H9 (cell line): Measurements from ENCODE around the gene GDNF. TPM values are rescaled to one million over a fixed set of nuclear protein-coding genes. Genes with fewer than 3 reads are reported as not detected.

ENCODE experiments used
- DNase-seq: peaks from one replicate; pipeline ENCODE4 v3.0.0-alpha.2; 2017
- H2AFZ ChIP-seq: one replicate; pipeline ENCODE4 v1.6.1; 2013; ENCODE audit warnings: mild to moderate bottlenecking, low read length, control low read depth, moderate library complexity
- H2AK5ac ChIP-seq: 2 replicates; pipeline ENCODE4 v1.6.1; 2013; ENCODE audit warnings: low read length, control low read depth, mixed read lengths; ENCODE audit not compliant: insufficient read length
- H2BK120ac ChIP-seq: one replicate; pipeline ENCODE4 v1.6.1; 2013; ENCODE audit warnings: low read depth, mild to moderate bottlenecking, low read length, control low read depth, inconsistent platforms; ENCODE audit not compliant: poor library complexity, severe bottlenecking
- H2BK12ac ChIP-seq: 2 replicates; pipeline ENCODE4 v1.6.1; 2013; ENCODE audit warnings: low read length, control low read depth, mixed read lengths, low read depth; ENCODE audit not compliant: insufficient read length
- H2BK15ac ChIP-seq: 2 replicates; pipeline ENCODE4 v1.6.1; 2013; ENCODE audit warnings: low read depth, low read length, control low read depth
- H2BK20ac ChIP-seq: one replicate; pipeline ENCODE4 v1.6.1; 2013; ENCODE audit warnings: low read depth, mild to moderate bottlenecking, low read length, control low read depth, inconsistent platforms; ENCODE audit not compliant: poor library complexity, severe bottlenecking
- H2BK5ac ChIP-seq: 2 replicates; pipeline ENCODE4 v1.6.1; 2013; ENCODE audit warnings: low read length, control low read depth, mixed read lengths; ENCODE audit not compliant: insufficient read length
- H3K14ac ChIP-seq: 2 replicates; pipeline ENCODE4 v1.6.1; 2013; ENCODE audit warnings: low read length, control low read depth; ENCODE audit not compliant: insufficient read depth
- H3K18ac ChIP-seq: 2 replicates; pipeline ENCODE4 v1.6.1; 2013; ENCODE audit warnings: low read depth, mild to moderate bottlenecking, mixed read lengths, low read length, control low read depth; ENCODE audit not compliant: insufficient read length
- H3K23ac ChIP-seq: 2 replicates; pipeline ENCODE4 v1.6.1; 2013; ENCODE audit warnings: low read length, control low read depth, mixed read lengths, low read depth; ENCODE audit not compliant: insufficient read length
- H3K23me2 ChIP-seq: 2 replicates; pipeline ENCODE4 v1.6.1; 2013; ENCODE audit warnings: low read depth, mild to moderate bottlenecking, mixed read lengths, low read length, control low read depth; ENCODE audit not compliant: insufficient read length, poor library complexity, severe bottlenecking
- H3K27ac ChIP-seq: 2 replicates; pipeline ENCODE4 v1.5.1; 2013; ENCODE audit warnings: low read length, control low read depth, mixed read lengths, low read depth; ENCODE audit not compliant: insufficient read length
- H3K27me3 ChIP-seq: 2 replicates; pipeline ENCODE4 v1.6.1; 2013; ENCODE audit warnings: low read length, control low read depth, inconsistent platforms; ENCODE audit not compliant: insufficient read depth
- H3K4ac ChIP-seq: 2 replicates; pipeline ENCODE4 v1.6.1; 2013; ENCODE audit warnings: low read depth, mild to moderate bottlenecking, control low read depth, inconsistent platforms, low read length, moderate library complexity
- H3K4me1 ChIP-seq: 2 replicates; pipeline ENCODE4 v1.6.1; 2013; ENCODE audit warnings: low read length, control low read depth, inconsistent platforms; ENCODE audit not compliant: insufficient read depth
- H3K4me2 ChIP-seq: 2 replicates; pipeline ENCODE4 v1.6.1; 2013; ENCODE audit warnings: low read length, control low read depth, mixed read lengths; ENCODE audit not compliant: insufficient read length, insufficient read depth
- H3K56ac ChIP-seq: 2 replicates; pipeline ENCODE4 v1.6.1; 2013; ENCODE audit warnings: low read depth, mild to moderate bottlenecking, mixed read lengths, low read length, control low read depth; ENCODE audit not compliant: insufficient read length
- H3K79me1 ChIP-seq: 2 replicates; pipeline ENCODE4 v1.6.1; 2013; ENCODE audit warnings: low read depth, mild to moderate bottlenecking, moderate library complexity, low read length, control low read depth, inconsistent platforms; ENCODE audit not compliant: insufficient read depth, poor library complexity, severe bottlenecking
- H3K79me2 ChIP-seq: 2 replicates; pipeline ENCODE4 v1.6.1; 2013; ENCODE audit warnings: low read length, control low read depth, inconsistent platforms; ENCODE audit not compliant: insufficient read depth
- H3K9ac ChIP-seq: 2 replicates; pipeline ENCODE4 v1.6.1; 2013; ENCODE audit warnings: low read length, control low read depth, mixed read lengths; ENCODE audit not compliant: insufficient read length; ENCODE audit errors: extremely low read depth
- H3K9me3 ChIP-seq: one replicate; pipeline ENCODE4 v1.6.1; 2013; ENCODE audit warnings: low read depth, low read length, inconsistent platforms; ENCODE audit not compliant: control insufficient read depth
- H3T11ph ChIP-seq: one replicate; pipeline ENCODE4 v1.6.1; 2013; ENCODE audit warnings: mild to moderate bottlenecking, low read length, control low read depth, inconsistent platforms
- H4K20me1 ChIP-seq: one replicate; pipeline ENCODE4 v1.6.1; 2013; ENCODE audit not compliant: control insufficient read depth, insufficient read length, insufficient read depth
- H4K5ac ChIP-seq: 2 replicates; pipeline ENCODE4 v1.6.1; 2013; ENCODE audit warnings: low read depth, mild to moderate bottlenecking, mixed read lengths, low read length, control low read depth; ENCODE audit not compliant: insufficient read length
- H4K8ac ChIP-seq: replicated peaks from 2 replicates; pipeline ENCODE4 v1.6.1; 2013; ENCODE audit warnings: low read length, control low read depth, mixed read lengths, low read depth; ENCODE audit not compliant: insufficient read length
- H4K91ac ChIP-seq: 2 replicates; pipeline ENCODE4 v1.6.1; 2013; ENCODE audit warnings: low read depth, mild to moderate bottlenecking, moderate library complexity, mixed read lengths, low read length, control low read depth; ENCODE audit not compliant: insufficient read length
- H3K27ac Mint-ChIP-seq, 3 experiments: 2 replicates in 2 of 3; 3 replicates in 1 of 3; pipeline ENCODE4 v1.8.0; 2020 to 2021; ENCODE audit warnings: mixed read lengths in 3 of 3, mild to moderate bottlenecking in 1 of 3, moderate library complexity in 1 of 3
- H3K27me3 Mint-ChIP-seq: 2 replicates; pipeline ENCODE4 v1.8.0; 2021; ENCODE audit warnings: low read depth, mild to moderate bottlenecking, moderate library complexity, mixed read lengths
- H3K36me3 Mint-ChIP-seq, 3 experiments: 2 replicates in 2 of 3; 3 replicates in 1 of 3; pipeline ENCODE4 v1.8.0; 2020 to 2021; ENCODE audit warnings: low read depth in 3 of 3, mixed read lengths in 3 of 3; ENCODE audit not compliant: insufficient read depth in 1 of 3
- H3K4me1 Mint-ChIP-seq, 2 experiments: 2 replicates each; pipeline ENCODE4 v1.8.0; 2020; ENCODE audit warnings: mixed read lengths in 2 of 2
- H3K4me3 Mint-ChIP-seq, 2 experiments: 2 replicates in 1 of 2; 3 replicates in 1 of 2; pipeline ENCODE4 v1.8.0; 2020 to 2021; ENCODE audit warnings: mild to moderate bottlenecking in 2 of 2, mixed read lengths in 2 of 2, moderate library complexity in 1 of 2
- H3K9me3 Mint-ChIP-seq, 2 experiments: 2 replicates in 1 of 2; 3 replicates in 1 of 2; pipeline ENCODE4 v1.8.0; 2020; ENCODE audit warnings: mild to moderate bottlenecking in 2 of 2, mixed read lengths in 2 of 2, moderate library complexity in 1 of 2
- CTCF ChIP-seq: fragments of 200-600 bp; sonication (generic); conservative IDR thresholded peaks from 3 replicates; pipeline ENCODE4 v1.8.0; 2021; ENCODE audit warnings: antibody characterized with exemption, mild to moderate bottlenecking
- whole genome bisulfite sequencing: extraction: QIAGEN DNeasy Blood & Tissue Kit; methylation state at CpG from one replicate; pipeline ENCODE4 v1.1.7; 2013; ENCODE audit warnings: missing lambda C conversion rate, low lambda C conversion rate, mixed read lengths; ENCODE audit not compliant: insufficient read length; ENCODE audit errors: extremely low coverage; 5-methylcytosine and 5-hydroxymethylcytosine counted together
- total RNA-seq: library from RNA; stranded (reverse); gene quantifications from 2 replicates; pipeline ENCODE4 v1.2.1, GENCODE V29; 2021

The GDNF gene
- total RNA-seq, 1 experiment from 2014 or later = not detected

GRCh38 chr5:37801521-37801920 is 38.3 kb downstream of the GDNF start:
- no peak overlapping the region for H3K14ac ChIP-seq
- no peak overlapping the region for H3K23ac ChIP-seq
- 0 out of 7 replicates have a peak, but pooled peaks cover 0 to 2% (median 0%) of the 10 kb centered on the region in 3 experiments for H3K36me3 Mint-ChIP-seq
- no peaks in the 10 kb centered on the region for H3K23me2 ChIP-seq
- no peak overlapping the region for H3K27ac Mint-ChIP-seq
- H3K9me3 Mint-ChIP-seq = peaks cover 3 to 4% of the 10 kb centered on the region in 2 experiments; a peak in 3 of 5 replicates
- H2BK5ac ChIP-seq = no peak overlapping the region
- H4K8ac ChIP-seq = no peak overlapping the region
- no peak overlapping the region for H3K27ac ChIP-seq
- H3K4me1 Mint-ChIP-seq = no peaks in the 10 kb centered on the region
- no peak for TF ChIP-seq CTCF
- no peaks in the 10 kb centered on the region for H3K79me1 ChIP-seq
- H3K18ac ChIP-seq = no peak overlapping the region
- no peak overlapping the region for H2BK120ac ChIP-seq
- no peak overlapping the region for H4K5ac ChIP-seq
- no peaks in the 10 kb centered on the region for H3K9me3 ChIP-seq
- no peak overlapping the region for H3K4me3 Mint-ChIP-seq
- DNase-seq = no peak
- H4K20me1 ChIP-seq = no peaks in the 10 kb centered on the region
- H3K79me2 ChIP-seq = no peaks in the 10 kb centered on the region
- H3T11ph ChIP-seq = no peak overlapping the region
- no peak overlapping the region for H2AK5ac ChIP-seq
- H4K91ac ChIP-seq = no peak overlapping the region
- H3K9ac ChIP-seq = no peak overlapping the region
- H3K4me1 ChIP-seq = no peaks in the 10 kb centered on the region
- no peak overlapping the region for H2AFZ ChIP-seq
- H2BK15ac ChIP-seq = no peak overlapping the region
- no peak overlapping the region for H3K4ac ChIP-seq
- WGBS = no CpG with 5 or more reads among the region's 2 CpGs
- peaks cover 25% of the 10 kb centered on the region for H3K27me3 Mint-ChIP-seq
- no peak overlapping the region for H2BK12ac ChIP-seq
- no peak overlapping the region for H3K56ac ChIP-seq
- no peak overlapping the region for H3K4me2 ChIP-seq
- H3K27me3 ChIP-seq = no peaks in the 10 kb centered on the region; the same call in 1 of the 2 replicates
- no peak overlapping the region for H2BK20ac ChIP-seq
